B cell (primary cell): ENCODE measurements around the gene PRKAR2A. TPM values are rescaled to one million over a fixed set of nuclear protein-coding genes. Genes with fewer than 3 reads are reported as not detected.

Experiments used
- ATAC-seq: fragments of 200-7000 bp; cut with Tn5 transposase; one replicate; pipeline ENCODE4 v1.10.0; 2021; ENCODE audit warnings: low read depth, mild to moderate bottlenecking, moderate number of reproducible peaks, moderate library complexity
- CTCF ChIA-PET: fragments of 350-600 bp; sonication (Branson Sonifier 250); formaldehyde crosslinking; loops from one replicate; lab custom pipeline; 2021; ENCODE audit warnings: antibody characterized with exemption, inconsistent platforms; lab: Charles Lee
- POLR2A ChIA-PET: fragments of 350-600 bp; sonication (Branson Sonifier 250); formaldehyde crosslinking; loops from one replicate; lab custom pipeline; 2021; ENCODE audit warnings: antibody characterized with exemption; lab: Charles Lee
- DNase-seq: peaks from one replicate; pipeline ENCODE4 v3.0.0; 2013
- H2AFZ ChIP-seq: 2 replicates; pipeline ENCODE4 v1.6.1; 2012; ENCODE audit warnings: mild to moderate bottlenecking, low read depth, low read length; ENCODE audit not compliant: insufficient read depth, poor library complexity, severe bottlenecking
- H3K27ac ChIP-seq, 2 donors: 1 replicate in 1 of 2; 2 replicates in 1 of 2; pipeline ENCODE4 v1.5.1; 2012 to 2013; ENCODE audit warnings: low read length in 2 of 2, mild to moderate bottlenecking in 2 of 2, moderate library complexity in 1 of 2
- H3K27me3 ChIP-seq, 4 experiments: fragments of 200-600 bp in 1 of 4; sonication (generic) in 1 of 4; replicated peaks in 1 of 4; 1 replicate in 2 of 4; 2 replicates in 2 of 4; pipeline versions ENCODE4 v1.6.1 to v1.7.0; 2013 to 2016; ENCODE audit warnings: low read length in 3 of 4, mild to moderate bottlenecking in 2 of 4, mixed read lengths in 1 of 4, moderate library complexity in 1 of 4; ENCODE audit not compliant: insufficient read depth in 4 of 4, control insufficient read depth in 3 of 4; ENCODE audit errors: control extremely low read depth in 1 of 4
- H3K36me3 ChIP-seq, 2 experiments: replicated peaks in 1 of 2; 1 replicate in 1 of 2; 2 replicates in 1 of 2; pipeline versions ENCODE4 v1.6.1 to v1.7.1; 2013; ENCODE audit warnings: low read length in 1 of 2; ENCODE audit not compliant: insufficient read depth in 2 of 2, control insufficient read depth in 1 of 2; ENCODE audit errors: control extremely low read depth in 1 of 2, extremely low read depth in 1 of 2
- H3K4me1 ChIP-seq, 2 donors: fragments of 200-600 bp in 1 of 2; sonication (generic) in 1 of 2; 1 replicate in 1 of 2; 2 replicates in 1 of 2; pipeline versions ENCODE4 v1.5.1 to v1.6.1; 2013 to 2017; ENCODE audit warnings: low read length in 2 of 2; ENCODE audit not compliant: control insufficient read depth in 2 of 2, insufficient read depth in 2 of 2
- H3K4me2 ChIP-seq: replicated peaks from 2 replicates; pipeline ENCODE3; 2012; ENCODE audit warnings: mild to moderate bottlenecking, low read depth, low read length; ENCODE audit not compliant: poor library complexity, severe bottlenecking
- H3K4me3 ChIP-seq, 5 experiments: fragments of 200-600 bp in 1 of 5; sonication (generic) in 1 of 5; 1 replicate in 3 of 5; 2 replicates in 2 of 5; pipeline versions ENCODE4 v1.5.1 to v1.7.0; 2011 to 2016; ENCODE audit warnings: low read length in 4 of 5, mild to moderate bottlenecking in 4 of 5, low read depth in 2 of 5, control low read depth in 1 of 5, moderate library complexity in 1 of 5; ENCODE audit not compliant: insufficient read depth in 1 of 5; ENCODE audit errors: control extremely low read depth in 1 of 5, extremely low read depth in 1 of 5
- H3K79me2 ChIP-seq: fragments of 200-600 bp; sonication (generic); one replicate; pipeline ENCODE4 v1.6.0; 2016; ENCODE audit warnings: low read length; ENCODE audit not compliant: control insufficient read depth, insufficient read depth
- H3K9ac ChIP-seq: fragments of 200-600 bp; sonication (generic); 2 replicates; pipeline ENCODE4 v1.6.1; 2017; ENCODE audit warnings: mild to moderate bottlenecking, low read length, moderate library complexity
- H3K9me3 ChIP-seq, 3 donors: one replicate each; pipeline versions ENCODE4 v1.6.1 to v1.7.1; 2013; ENCODE audit warnings: low read length in 2 of 3; ENCODE audit not compliant: control insufficient read depth in 2 of 3, insufficient read depth in 1 of 3; ENCODE audit errors: control extremely low read depth in 1 of 3
- H4K20me1 ChIP-seq: 2 replicates; pipeline ENCODE4 v1.6.0; 2012; ENCODE audit warnings: mild to moderate bottlenecking, low read length; ENCODE audit not compliant: insufficient read depth, control insufficient read depth, poor library complexity, severe bottlenecking
- H3K27ac Mint-ChIP-seq: one replicate; pipeline ENCODE4 v1.8.0; 2021; ENCODE audit warnings: mixed read lengths
- H3K27me3 Mint-ChIP-seq: one replicate; pipeline ENCODE4 v1.8.0; 2021; ENCODE audit warnings: mixed read lengths
- H3K4me1 Mint-ChIP-seq: one replicate; pipeline ENCODE4 v1.8.0; 2021; ENCODE audit warnings: mixed read lengths
- H3K4me3 Mint-ChIP-seq: one replicate; pipeline ENCODE4 v1.8.0; 2021; ENCODE audit warnings: mixed read lengths
- H3K9me3 Mint-ChIP-seq: one replicate; pipeline ENCODE4 v1.8.0; 2022; ENCODE audit warnings: mixed read lengths; ENCODE audit not compliant: insufficient read depth
- EZH2 ChIP-seq: IDR thresholded peaks from 2 replicates; pipeline ENCODE4 v1.6.1; 2012; ENCODE audit warnings: borderline replicate concordance, low read depth, mild to moderate bottlenecking, moderate library complexity, low read length; ENCODE audit not compliant: insufficient read depth, poor library complexity, severe bottlenecking
- WGBS: methylation state at CpG from one replicate; pipeline ENCODE4 v1.1.5; 2013; ENCODE audit warnings: missing lambda C conversion rate; ENCODE audit not compliant: insufficient coverage; 5-methylcytosine and 5-hydroxymethylcytosine counted together
- intact Hi-C: fragments of 100-400 bp; cut with micrococcal nuclease; formaldehyde crosslinking; loops from one replicate; pipeline ENCODE4 v1.10.0; 2022
- polyA plus RNA-seq: library from polyadenylated mRNA; depleted of rRNA; stranded (reverse); fragments of >200 nt; gene quantifications from 2 replicates; pipeline ENCODE4 v1.2.3, GENCODE V29; 2012
- total RNA-seq, 2 donors: library from RNA; stranded (reverse); fragments of 120-200 nt in 1 of 2; gene quantifications; 1 replicate in 1 of 2; 2 replicates in 1 of 2; pipeline versions ENCODE4 v1.2.3 to v1.2.4, GENCODE V29; 2013 to 2022
- TF ChIP-seq, protein P1 (sequence below): fragments of 200-600 bp; IDR thresholded peaks from one replicate; pipeline ENCODE4 v1.8.0; 2022; ENCODE audit warnings: antibody characterized with exemption, mild to moderate bottlenecking

PRKAR2A gene
- total and polyA plus RNA-seq, 2 donors (not counting 1 experiment from before 2014, with no cell fraction given) = 4.3 to 25.0 TPM

DNA sequence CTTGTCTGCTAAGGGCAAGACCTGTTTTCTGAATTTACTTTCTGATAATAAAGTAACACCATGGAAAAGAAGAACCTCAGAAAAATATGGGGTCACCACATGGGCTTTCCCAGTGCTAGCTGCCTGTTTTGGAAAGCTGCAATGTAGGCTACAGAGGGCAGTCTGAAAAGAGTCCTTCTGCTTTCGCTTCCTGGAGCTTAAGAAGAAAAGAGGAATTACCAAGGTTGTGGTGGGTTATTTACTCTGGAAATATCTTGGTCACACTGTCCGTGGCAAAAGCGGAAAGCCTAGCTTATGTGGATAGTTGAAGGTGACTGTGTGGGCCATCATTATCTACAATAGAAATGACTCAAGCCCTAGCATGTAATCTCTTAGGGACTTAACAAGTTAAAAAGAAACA, 98.9 kb downstream of the PRKAR2A start:
- intact Hi-C loops = no loop called here
- H3K79me2 ChIP-seq = no peaks in the 10 kb centered on the region
- H3K36me3 ChIP-seq = peaks cover 15 to 18% of the 10 kb centered on the region in 2 experiments
- no peak overlapping the region for H3K27ac ChIP-seq
- no peak for TF ChIP-seq EZH2
- TF ChIP-seq, protein P1, sequence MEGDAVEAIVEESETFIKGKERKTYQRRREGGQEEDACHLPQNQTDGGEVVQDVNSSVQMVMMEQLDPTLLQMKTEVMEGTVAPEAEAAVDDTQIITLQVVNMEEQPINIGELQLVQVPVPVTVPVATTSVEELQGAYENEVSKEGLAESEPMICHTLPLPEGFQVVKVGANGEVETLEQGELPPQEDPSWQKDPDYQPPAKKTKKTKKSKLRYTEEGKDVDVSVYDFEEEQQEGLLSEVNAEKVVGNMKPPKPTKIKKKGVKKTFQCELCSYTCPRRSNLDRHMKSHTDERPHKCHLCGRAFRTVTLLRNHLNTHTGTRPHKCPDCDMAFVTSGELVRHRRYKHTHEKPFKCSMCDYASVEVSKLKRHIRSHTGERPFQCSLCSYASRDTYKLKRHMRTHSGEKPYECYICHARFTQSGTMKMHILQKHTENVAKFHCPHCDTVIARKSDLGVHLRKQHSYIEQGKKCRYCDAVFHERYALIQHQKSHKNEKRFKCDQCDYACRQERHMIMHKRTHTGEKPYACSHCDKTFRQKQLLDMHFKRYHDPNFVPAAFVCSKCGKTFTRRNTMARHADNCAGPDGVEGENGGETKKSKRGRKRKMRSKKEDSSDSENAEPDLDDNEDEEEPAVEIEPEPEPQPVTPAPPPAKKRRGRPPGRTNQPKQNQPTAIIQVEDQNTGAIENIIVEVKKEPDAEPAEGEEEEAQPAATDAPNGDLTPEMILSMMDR = no peak
- CTCF ChIA-PET = no interaction called here
- H3K9me3 Mint-ChIP-seq = peaks cover 3% of the 10 kb centered on the region
- no peak overlapping the region for H3K4me2 ChIP-seq
- POLR2A ChIA-PET = interaction anchor here (0.6 kb wide), 1 partner anchor 240 kb away, joined by 4 read pairs; no protein-coding TSS in a partner anchor
- no peaks in the 10 kb centered on the region for H3K27me3 Mint-ChIP-seq
- no peaks in the 10 kb centered on the region for H3K4me1 Mint-ChIP-seq
- H3K4me3 Mint-ChIP-seq = no peak overlapping the region
- H4K20me1 ChIP-seq = no peaks in the 10 kb centered on the region
- H2AFZ ChIP-seq = no peak overlapping the region
- H3K9ac ChIP-seq = no peak overlapping the region
- no peaks in the 10 kb centered on the region for H3K4me1 ChIP-seq
- no peak overlapping the region for H3K4me3 ChIP-seq
- WGBS = 100% methylated on average over 1 of the region's 3 CpGs
- no peaks in the 10 kb centered on the region for H3K9me3 ChIP-seq
- ATAC-seq (no peak), DNase-seq (no peak)
- H3K27me3 ChIP-seq = no peaks in the 10 kb centered on the region
- H3K27ac Mint-ChIP-seq = no peak overlapping the region

DNA sequence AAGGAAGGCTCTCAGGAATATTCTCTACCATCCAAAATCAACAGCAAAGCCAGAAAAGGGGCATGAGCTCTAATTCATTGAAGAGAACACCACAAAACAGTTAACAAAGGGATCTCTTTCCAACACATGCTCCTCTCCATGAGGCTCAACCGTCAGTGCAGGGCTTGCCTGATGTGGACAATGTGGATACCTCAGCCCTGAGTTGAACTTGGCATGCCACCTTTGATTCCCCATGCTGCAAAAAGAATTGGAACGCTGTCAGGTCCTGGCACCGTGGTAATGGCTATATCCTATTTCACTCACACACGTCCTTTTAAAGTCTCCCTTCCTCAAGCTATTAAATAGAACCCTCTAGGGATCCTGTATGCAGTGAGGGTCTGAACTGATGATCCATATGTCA, 100.0 kb downstream of the PRKAR2A start:
- TF ChIP-seq, protein P1 = no peak
- no peak for TF ChIP-seq EZH2
- Histone ChIP-seq H3K9me3 (no peaks in the 10 kb centered on the region), H3K27ac (no peak overlapping the region), H3K36me3 (peaks cover 15 to 18% of the 10 kb centered on the region in 2 experiments), H4K20me1 (no peaks in the 10 kb centered on the region), H3K4me3 (no peak overlapping the region), H2AFZ (no peak overlapping the region), H3K4me2 (no peak overlapping the region), H3K79me2 (no peaks in the 10 kb centered on the region), H3K27me3 (no peaks in the 10 kb centered on the region), H3K4me1 (no peaks in the 10 kb centered on the region), H3K9ac (no peak overlapping the region)
- ChIA-PET CTCF (interaction anchor here (0.7 to 1.1 kb wide), 2 partner anchors 11 to 67 kb away, joined by 3 to 4 read pairs; no protein-coding TSS in a partner anchor), POLR2A (interaction anchor here (0.7 kb wide), 1 partner anchor 610 kb away, joined by 4 read pairs; no protein-coding TSS in a partner anchor)
- Mint-ChIP-seq H3K27me3 (no peaks in the 10 kb centered on the region), H3K4me3 (no peak overlapping the region), H3K4me1 (no peaks in the 10 kb centered on the region), H3K9me3 (peaks cover 3% of the 10 kb centered on the region), H3K27ac (no peak overlapping the region)
- intact Hi-C loops = no loop called here
- WGBS = 100% methylated on average over 2 of the region's 4 CpGs
- no peak for ATAC-seq
- no peak for DNase-seq
